GM12875 (cell line): Measurements from ENCODE around the gene TSC2.
A peak's percentile ranks its signal among the peaks of the same experiment; 100 is the strongest.

ENCODE experiments used
- H3K4me3 ChIP-seq: one replicate; pipeline ENCODE4 v1.5.1; 2011; ENCODE audit warnings: low read depth, low read length, control low read depth
- CTCF ChIP-seq: IDR thresholded peaks from 2 replicates; pipeline ENCODE4 v1.5.1; 2011; ENCODE audit warnings: low read depth, mild to moderate bottlenecking, control low read depth, inconsistent platforms, low read length, moderate library complexity, borderline replicate concordance; ENCODE audit not compliant: insufficient read depth

TSC2 gene

GRCh38 chr16:2023092-2024031 lies 24.4 kb upstream of the TSC2 start:
- TF ChIP-seq CTCF = peak; percentile 98
- peak overlapping the region; percentile 18 for H3K4me3 ChIP-seq

GRCh38 chr16:2024032-2024420 lies 23.8 kb upstream of the TSC2 start:
- no peak for TF ChIP-seq CTCF
- H3K4me3 ChIP-seq = no peak overlapping the region

- no peak overlapping the region for H3K4me3 ChIP-seq
- TF ChIP-seq CTCF = no peak
These were observed 22.5 kb upstream of the TSC2 start for GRCh38 chr16:2025251-2025650.

- H3K4me3 ChIP-seq = no peak overlapping the region
- TF ChIP-seq CTCF = no peak
These were observed 21.8 kb upstream of the TSC2 start for GRCh38 chr16:2025878-2026460.

GRCh38 chr16:2026461-2027023 lies 21.2 kb upstream of the TSC2 start, which contains the start of gene NHERF2:
NHERF2 (plus strand) TSS chr16:2026902; CDS start chr16:2027006, 104 bp downstream.
- H3K4me3 ChIP-seq = no peak within 1 kb of the TSS
- TF ChIP-seq CTCF = no peak

DNA sequence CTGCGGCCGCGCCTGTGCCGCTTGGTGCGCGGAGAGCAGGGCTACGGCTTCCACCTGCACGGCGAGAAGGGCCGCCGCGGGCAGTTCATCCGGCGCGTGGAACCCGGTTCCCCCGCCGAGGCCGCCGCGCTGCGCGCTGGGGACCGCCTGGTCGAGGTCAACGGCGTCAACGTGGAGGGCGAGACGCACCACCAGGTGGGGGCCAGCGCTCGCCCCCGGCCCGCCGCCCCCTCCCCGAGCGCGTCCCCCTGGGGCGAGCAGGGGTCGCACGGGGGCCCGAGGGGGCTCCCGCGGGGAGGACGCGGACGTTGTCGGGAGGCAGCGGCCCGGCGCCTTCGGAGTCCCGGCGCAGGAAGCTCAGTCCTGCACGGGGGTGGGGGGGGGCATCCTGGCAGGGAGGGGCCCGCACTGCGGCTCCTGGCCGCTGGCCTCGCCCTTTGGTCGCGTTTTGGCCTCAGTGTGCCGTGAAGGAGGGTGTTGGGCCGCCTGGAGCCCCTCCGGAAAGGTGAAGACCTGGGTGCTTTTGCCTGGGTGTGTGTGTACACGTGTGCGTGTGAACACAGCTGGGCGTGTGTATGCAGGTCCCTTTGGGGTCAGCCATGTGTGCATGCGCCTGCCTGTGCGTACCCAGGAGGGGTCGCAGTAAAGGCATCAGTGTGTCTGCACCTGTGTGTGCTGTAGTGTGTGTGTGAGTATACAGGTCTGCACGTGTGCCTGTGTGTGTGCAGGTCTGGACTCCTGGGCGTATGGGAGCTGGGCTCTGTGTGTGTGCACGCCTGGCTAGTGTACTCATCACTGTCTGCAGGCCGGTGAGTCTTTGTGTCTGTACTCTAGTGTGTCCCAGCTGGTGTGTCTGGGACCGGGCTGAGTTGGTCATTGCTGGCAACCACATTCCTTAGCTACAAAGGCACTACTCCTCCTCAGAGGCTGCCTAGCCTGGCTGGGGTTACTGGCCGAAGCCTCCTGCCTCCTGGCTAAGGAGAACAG lies 20.5 kb upstream of the TSC2 start:
- no peak overlapping the region for H3K4me3 ChIP-seq
- TF ChIP-seq CTCF = no peak
